Measurements from ENCODE around the gene NOL9. TPM values are rescaled to one million over a fixed set of nuclear protein-coding genes. Genes with fewer than 3 reads are reported as not detected.

NOL9 gene
- total and polyA plus RNA-seq, 10 of the 15 experiments (the other 5 are each of a cell fraction or from before 2014, with no cell fraction given), result 3.9 to 35.9 (median 23.0) TPM

DNA sequence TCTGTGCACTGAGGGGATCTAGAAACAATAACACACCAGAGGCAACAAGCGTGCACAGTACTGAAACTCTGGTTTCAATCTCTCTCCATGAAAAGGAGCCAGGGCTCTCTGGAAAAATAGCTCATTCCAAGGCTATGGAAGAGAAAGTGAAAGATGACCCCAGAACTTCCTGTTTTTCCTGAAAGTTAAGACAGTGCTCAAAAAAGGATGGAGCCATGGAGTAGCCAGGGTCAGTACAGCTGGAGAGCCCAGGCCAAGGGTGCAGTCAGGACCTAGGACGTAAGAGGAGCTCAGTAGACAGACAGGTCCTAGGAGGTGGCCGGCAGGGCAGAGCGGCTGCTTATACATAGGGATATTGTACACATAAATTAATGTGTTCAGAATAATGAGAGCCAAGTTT lies 19.1 kb downstream of the NOL9 start:
- intact Hi-C loops (cut with micrococcal nuclease; ENCODE audit: unreplicated experiment) (no loop called here), in situ Hi-C loops (cut with MboI) (no loop called here)
- no peak overlapping the region for H3K4me2 ChIP-seq (ENCODE audit: control insufficient read depth, insufficient read depth)
- no peak overlapping the region for H2AFZ ChIP-seq (ENCODE audit: control insufficient read depth, low read depth, low read length)
- TF ChIP-seq SMAD1 (IDR thresholded peaks at IDR 0.05; ENCODE audit: low read depth, partially characterized antibody), result no peak
- TF ChIP-seq EED (IDR thresholded peaks at IDR 0.05; ENCODE audit: low read depth), result no peak
- no peak for TF ChIP-seq MTA3 (IDR thresholded peaks at IDR 0.05; ENCODE audit: borderline replicate concordance, low read length)
- TF ChIP-seq, protein P1, sequence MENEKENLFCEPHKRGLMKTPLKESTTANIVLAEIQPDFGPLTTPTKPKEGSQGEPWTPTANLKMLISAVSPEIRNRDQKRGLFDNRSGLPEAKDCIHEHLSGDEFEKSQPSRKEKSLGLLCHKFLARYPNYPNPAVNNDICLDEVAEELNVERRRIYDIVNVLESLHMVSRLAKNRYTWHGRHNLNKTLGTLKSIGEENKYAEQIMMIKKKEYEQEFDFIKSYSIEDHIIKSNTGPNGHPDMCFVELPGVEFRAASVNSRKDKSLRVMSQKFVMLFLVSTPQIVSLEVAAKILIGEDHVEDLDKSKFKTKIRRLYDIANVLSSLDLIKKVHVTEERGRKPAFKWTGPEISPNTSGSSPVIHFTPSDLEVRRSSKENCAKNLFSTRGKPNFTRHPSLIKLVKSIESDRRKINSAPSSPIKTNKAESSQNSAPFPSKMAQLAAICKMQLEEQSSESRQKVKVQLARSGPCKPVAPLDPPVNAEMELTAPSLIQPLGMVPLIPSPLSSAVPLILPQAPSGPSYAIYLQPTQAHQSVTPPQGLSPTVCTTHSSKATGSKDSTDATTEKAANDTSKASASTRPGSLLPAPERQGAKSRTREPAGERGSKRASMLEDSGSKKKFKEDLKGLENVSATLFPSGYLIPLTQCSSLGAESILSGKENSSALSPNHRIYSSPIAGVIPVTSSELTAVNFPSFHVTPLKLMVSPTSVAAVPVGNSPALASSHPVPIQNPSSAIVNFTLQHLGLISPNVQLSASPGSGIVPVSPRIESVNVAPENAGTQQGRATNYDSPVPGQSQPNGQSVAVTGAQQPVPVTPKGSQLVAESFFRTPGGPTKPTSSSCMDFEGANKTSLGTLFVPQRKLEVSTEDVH (IDR thresholded peaks at IDR 0.05; ENCODE audit: low read depth, partially characterized antibody), result no peak
- TF ChIP-seq NFIC (IDR thresholded peaks at IDR 0.05; ENCODE audit: low read depth, low read length), result no peak
- TF ChIP-seq, protein P2, sequence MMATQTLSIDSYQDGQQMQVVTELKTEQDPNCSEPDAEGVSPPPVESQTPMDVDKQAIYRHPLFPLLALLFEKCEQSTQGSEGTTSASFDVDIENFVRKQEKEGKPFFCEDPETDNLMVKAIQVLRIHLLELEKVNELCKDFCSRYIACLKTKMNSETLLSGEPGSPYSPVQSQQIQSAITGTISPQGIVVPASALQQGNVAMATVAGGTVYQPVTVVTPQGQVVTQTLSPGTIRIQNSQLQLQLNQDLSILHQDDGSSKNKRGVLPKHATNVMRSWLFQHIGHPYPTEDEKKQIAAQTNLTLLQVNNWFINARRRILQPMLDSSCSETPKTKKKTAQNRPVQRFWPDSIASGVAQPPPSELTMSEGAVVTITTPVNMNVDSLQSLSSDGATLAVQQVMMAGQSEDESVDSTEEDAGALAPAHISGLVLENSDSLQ (IDR thresholded peaks at IDR 0.05), result no peak
- no peak for TF ChIP-seq MTA2 (IDR thresholded peaks at IDR 0.05; ENCODE audit: low read depth)
- CTCF ChIA-PET, result interaction anchor here (1.1 to 2.0 kb wide), 2 partner anchors 12 to 14 kb away, joined by 4 to 6 read pairs; no protein-coding TSS in a partner anchor
- H3K9me3 ChIP-seq (replicated peaks; ENCODE audit: control insufficient read depth, insufficient read depth, low read length), result no peaks in the 10 kb centered on the region
- ATAC-seq (no peak), FAIRE-seq (no peak), DNase-seq (ENCODE audit: low read depth, low spot score) (no peak)
- POLR2A ChIA-PET, result no interaction called here
- WGBS (ENCODE audit: insufficient coverage, insufficient replicate concordance, low lambda C conversion rate, missing lambda C conversion rate), result 95% methylated on average over 4 of the region's 4 CpGs
- no peaks in the 10 kb centered on the region for H4K20me1 ChIP-seq (ENCODE audit: control insufficient read depth, insufficient read depth)
- H3K27me3 ChIP-seq (replicated peaks in 1 of 2; ENCODE audit: control insufficient read depth in 2 of 2, insufficient read depth in 2 of 2, low read length in 1 of 2), result no peaks in the 10 kb centered on the region
- no peak overlapping the region for H3K9ac ChIP-seq (ENCODE audit: control insufficient read depth, insufficient read depth, low read length)
- H3K36me3 ChIP-seq (ENCODE audit: control insufficient read depth in 2 of 2, insufficient read depth in 2 of 2, low read length in 1 of 2), result peaks cover 14 to 16% of the 10 kb centered on the region in 2 experiments
- RAD21 ChIA-PET (ENCODE audit: unreplicated experiment), result no interaction called here
- no peaks in the 10 kb centered on the region for H3K79me2 ChIP-seq (ENCODE audit: control insufficient read depth, insufficient read depth, low read length)
- H3K27ac ChIP-seq (ENCODE audit: control insufficient read depth, insufficient read depth), result no peak overlapping the region
- H3K4me3 ChIP-seq, result no peak overlapping the region
- SMC1A ChIA-PET (ENCODE audit: uncharacterized antibody, unreplicated experiment), result interaction anchor here (0.7 kb wide), 1 partner anchor 309 kb away, joined by 3 read pairs; no protein-coding TSS in a partner anchor
- H3K4me1 ChIP-seq (ENCODE audit: control insufficient read depth, insufficient read depth, low read length), result no peaks in the 10 kb centered on the region
- no TSS peak for BruUV-seq (replicated peaks)
